CD4-positive, alpha-beta T cell treated with Interleukin-21 for 1 hour (primary cell): ENCODE data around the gene PCSK6.

Source experiments
- DNase-seq: peaks from one replicate; pipeline ENCODE4 v3.0.0-alpha.2; 2020

Gene PCSK6

GRCh38 chr15:101444807-101445508, 44.5 kb downstream of the PCSK6 start:
- DNase-seq, result no peak

- DNase-seq, result no peak
These were observed 45.5 kb downstream of the PCSK6 start for GRCh38 chr15:101444015-101444414.

- DNase-seq, result no peak
These were observed 47.2 kb downstream of the PCSK6 start for GRCh38 chr15:101442272-101442671.

GRCh38 chr15:101441696-101442095, 47.8 kb downstream of the PCSK6 start:
- DNase-seq, result no peak

GRCh38 chr15:101440846-101441590, 48.5 kb downstream of the PCSK6 start:
- DNase-seq, result no peak

GRCh38 chr15:101439920-101440319, 49.6 kb downstream of the PCSK6 start:
- DNase-seq, result no peak

GRCh38 chr15:101439285-101439919, 50.1 kb downstream of the PCSK6 start:
- no peak for DNase-seq

- no peak for DNase-seq
These were observed 50.8 kb downstream of the PCSK6 start for GRCh38 chr15:101438482-101439284.

- no peak for DNase-seq
These were observed 51.7 kb downstream of the PCSK6 start for GRCh38 chr15:101437618-101438481.

GRCh38 chr15:101437209-101437608, 52.3 kb downstream of the PCSK6 start:
- no peak for DNase-seq

GRCh38 chr15:101436526-101436925, 53.0 kb downstream of the PCSK6 start:
- DNase-seq, result no peak

GRCh38 chr15:101435761-101436160, 53.7 kb downstream of the PCSK6 start:
- no peak for DNase-seq

GRCh38 chr15:101434032-101434920, 55.2 kb downstream of the PCSK6 start:
- DNase-seq, result no peak

- DNase-seq, result no peak
These were observed 56.1 kb downstream of the PCSK6 start for GRCh38 chr15:101433396-101433795.

GRCh38 chr15:101432982-101433381, 56.5 kb downstream of the PCSK6 start:
- no peak for DNase-seq

GRCh38 chr15:101431748-101432147, 57.8 kb downstream of the PCSK6 start:
- DNase-seq, result no peak

- no peak for DNase-seq
These were observed 58.2 kb downstream of the PCSK6 start for GRCh38 chr15:101431301-101431700.

GRCh38 chr15:101429646-101430045, 59.9 kb downstream of the PCSK6 start:
- no peak for DNase-seq

- DNase-seq, result no peak
These were observed 60.3 kb downstream of the PCSK6 start for GRCh38 chr15:101429191-101429590.

GRCh38 chr15:101428758-101429157, 60.7 kb downstream of the PCSK6 start:
- DNase-seq, result no peak
